Liver (tissue), 9 donors: Measurements from ENCODE around the gene EVC. TPM values are rescaled to one million over a fixed set of nuclear protein-coding genes. Genes with fewer than 3 reads are reported as not detected.

Experiments used
- DNase-seq: peaks from one replicate; pipeline ENCODE4 v3.0.0-alpha.2; 2017; ENCODE audit warnings: low spot score
- H3K27ac ChIP-seq, 2 donors: one replicate each; pipeline ENCODE4 v1.7.0; 2013; ENCODE audit warnings: inconsistent platforms in 2 of 2, low read length in 2 of 2, control low read depth in 1 of 2, low read depth in 1 of 2, mild to moderate bottlenecking in 1 of 2
- H3K27me3 ChIP-seq, 4 donors: one replicate each; pipeline versions ENCODE4 v1.6.1 to v1.7.0; 2013; ENCODE audit warnings: low read length in 3 of 4, inconsistent platforms in 1 of 4, mild to moderate bottlenecking in 1 of 4, moderate library complexity in 1 of 4; ENCODE audit not compliant: control insufficient read depth in 4 of 4, insufficient read depth in 4 of 4
- H3K36me3 ChIP-seq, 4 donors: one replicate each; pipeline versions ENCODE4 v1.6.1 to v1.7.0; 2013; ENCODE audit warnings: low read length in 3 of 4, mild to moderate bottlenecking in 3 of 4, low read depth in 1 of 4, moderate library complexity in 1 of 4; ENCODE audit not compliant: control insufficient read depth in 4 of 4, insufficient read depth in 3 of 4
- H3K4me1 ChIP-seq, 4 donors: one replicate each; pipeline versions ENCODE4 v1.6.1 to v1.7.0; 2013; ENCODE audit warnings: low read length in 3 of 4, mild to moderate bottlenecking in 3 of 4, moderate library complexity in 1 of 4; ENCODE audit not compliant: control insufficient read depth in 4 of 4, insufficient read depth in 4 of 4
- H3K4me3 ChIP-seq, 3 donors: one replicate each; pipeline versions ENCODE4 v1.6.1 to v1.7.0; 2013; ENCODE audit warnings: low read length in 3 of 3, control low read depth in 1 of 3, low read depth in 1 of 3, mild to moderate bottlenecking in 1 of 3
- H3K9ac ChIP-seq, 2 donors: one replicate each; pipeline ENCODE4 v1.7.0; 2013; ENCODE audit warnings: low read length in 2 of 2, mild to moderate bottlenecking in 2 of 2, moderate library complexity in 2 of 2, control low read depth in 1 of 2, low read depth in 1 of 2
- H3K9me3 ChIP-seq, 4 donors: one replicate each; pipeline versions ENCODE4 v1.6.1 to v1.7.0; 2013; ENCODE audit warnings: low read length in 3 of 4; ENCODE audit not compliant: control insufficient read depth in 4 of 4
- EGR1 ChIP-seq, 2 donors: IDR thresholded peaks; 2 replicates each; pipeline ENCODE4 v1.6.1; 2016 to 2018; ENCODE audit warnings: antibody characterized with exemption in 2 of 2, low read depth in 2 of 2
- FOXA1 ChIP-seq: IDR thresholded peaks from 2 replicates; pipeline ENCODE4 v1.6.1; 2016; ENCODE audit warnings: antibody characterized with exemption
- FOXA2 ChIP-seq: IDR thresholded peaks from 2 replicates; pipeline ENCODE4 v1.6.1; 2016; ENCODE audit warnings: antibody characterized with exemption
- GABPA ChIP-seq, 2 donors: IDR thresholded peaks in 1 of 2; conservative IDR thresholded peaks in 1 of 2; 2 replicates each; pipeline ENCODE4 v1.6.1; 2016; ENCODE audit warnings: antibody characterized with exemption in 2 of 2, mild to moderate bottlenecking in 1 of 2, moderate library complexity in 1 of 2
- HNF4A ChIP-seq, 2 donors: conservative IDR thresholded peaks; 2 replicates each; pipeline ENCODE4 v1.6.1; 2016; ENCODE audit warnings: antibody characterized with exemption in 2 of 2, mild to moderate bottlenecking in 2 of 2
- HNF4G ChIP-seq: IDR thresholded peaks from 2 replicates; pipeline ENCODE4 v1.6.1; 2016; ENCODE audit warnings: antibody characterized with exemption
- JUND ChIP-seq, 2 donors: IDR thresholded peaks; 2 replicates each; pipeline ENCODE4 v1.6.1; 2016; ENCODE audit warnings: antibody characterized with exemption in 2 of 2
- NR2F2 ChIP-seq: IDR thresholded peaks from 2 replicates; pipeline ENCODE4 v1.6.1; 2016; ENCODE audit warnings: antibody characterized with exemption
- RAD21 ChIP-seq, 2 donors: IDR thresholded peaks; 2 replicates each; pipeline ENCODE4 v1.6.1; 2016; ENCODE audit warnings: antibody characterized with exemption in 2 of 2, mild to moderate bottlenecking in 2 of 2
- RXRA ChIP-seq, 2 donors: IDR thresholded peaks; 2 replicates each; pipeline ENCODE4 v1.6.1; 2017 to 2018; ENCODE audit warnings: antibody characterized with exemption in 2 of 2, mild to moderate bottlenecking in 1 of 2
- SP1 ChIP-seq: IDR thresholded peaks from 2 replicates; pipeline ENCODE4 v1.6.1; 2018; ENCODE audit warnings: antibody characterized with exemption, mild to moderate bottlenecking
- TAF1 ChIP-seq: conservative IDR thresholded peaks from 2 replicates; pipeline ENCODE4 v1.6.1; 2016; ENCODE audit warnings: antibody characterized with exemption, mild to moderate bottlenecking
- YY1 ChIP-seq: IDR thresholded peaks from 2 replicates; pipeline ENCODE4 v1.6.1; 2016; ENCODE audit warnings: antibody characterized with exemption, mild to moderate bottlenecking
- WGBS: extraction: QIAGEN DNeasy Blood & Tissue Kit; methylation state at CpG from one replicate; pipeline ENCODE4 v1.1.7; 2013; 5-methylcytosine and 5-hydroxymethylcytosine counted together
- polyA plus RNA-seq, 2 donors: library from polyadenylated mRNA; stranded (reverse) in 1 of 2; unstranded in 1 of 2; fragments of 200-250 nt in 1 of 2; fragments of >200 nt in 1 of 2; fragmentation: Nextera tagmentation in 1 of 2; extraction: Ambion mirVana in 1 of 2; gene quantifications; one replicate each; pipeline versions ENCODE4 v1.2.1 to v1.2.3, GENCODE V29; 2013 to 2015
- total RNA-seq, 2 donors: library from RNA; depleted of rRNA; stranded (reverse); fragments of >200 nt; gene quantifications; one replicate each; pipeline ENCODE4 v1.2.3, GENCODE V29; 2014
- TF ChIP-seq, protein P1 (sequence below): IDR thresholded peaks from 2 replicates; pipeline ENCODE4 v1.6.1; 2016; ENCODE audit warnings: antibody characterized with exemption, mild to moderate bottlenecking
- TF ChIP-seq, protein P2 (sequence below): fragments of 150-350 bp; IDR thresholded peaks from 2 replicates; pipeline ENCODE4 v1.5.1; 2017; ENCODE audit warnings: improper control_type of control experiment, low read depth, low read length; ENCODE audit not compliant: missing input control
- TF ChIP-seq, protein P3 (sequence below): IDR thresholded peaks from 2 replicates; pipeline ENCODE4 v1.6.1; 2016; ENCODE audit warnings: antibody characterized with exemption
- TF ChIP-seq, protein P4 (sequence below): IDR thresholded peaks from 2 replicates; pipeline ENCODE4 v1.6.1; 2016; ENCODE audit warnings: antibody characterized with exemption
- TF ChIP-seq, protein P5 (sequence below): IDR thresholded peaks from 2 replicates; pipeline ENCODE4 v1.6.1; 2016; ENCODE audit warnings: antibody characterized with exemption
- donor health status: healthy.
- donor health status: healthy.
- donor health status: healthy.
- donor health status: healthy.
- donor health status: healthy.

The EVC gene
- total and polyA plus RNA-seq, 4 donors, result 0.76 to 10.9 (median 3.2) TPM

DNA sequence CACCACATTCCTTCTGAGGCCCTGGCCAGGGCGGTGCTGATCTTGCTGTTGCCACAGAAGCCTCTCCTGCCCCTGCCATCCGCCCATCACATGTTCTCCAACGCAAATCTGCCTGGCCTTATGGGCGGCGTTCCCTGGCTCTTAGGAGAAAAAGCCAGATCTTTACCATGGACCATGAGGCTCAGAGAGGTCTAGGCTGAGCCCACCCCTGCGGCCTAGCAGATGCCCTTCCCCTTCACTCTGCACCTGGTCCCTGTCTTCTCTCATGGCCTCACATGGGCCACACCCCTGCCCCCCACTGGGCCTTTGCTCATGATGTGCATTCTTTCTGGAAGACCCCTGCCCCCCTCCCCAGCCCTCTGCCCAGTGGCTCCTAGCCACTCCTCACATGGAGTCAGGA is 103.4 kb downstream of the EVC start:
- H3K9ac ChIP-seq, result no peak overlapping the region
- H3K9me3 ChIP-seq, result no peaks in the 10 kb centered on the region
- H3K27ac ChIP-seq, result no peak overlapping the region
- H3K4me3 ChIP-seq, result no peak overlapping the region
- no peak for DNase-seq
- TF ChIP-seq JUND (IDR thresholded peaks at IDR 0.05), result no peak
- TF ChIP-seq EGR1 (IDR thresholded peaks at IDR 0.05; ENCODE audit: low read depth in 2 of 2), result no peak
- TF ChIP-seq FOXA1, result no peak
- no peak for TF ChIP-seq TAF1
- TF ChIP-seq HNF4A (conservative IDR thresholded peaks at IDR 0.05), result no peak
- TF ChIP-seq GABPA (IDR thresholded peaks at IDR 0.05 in 1 of 2, conservative IDR thresholded peaks at IDR 0.05 in 1 of 2), result no peak
- no peak for TF ChIP-seq NR2F2
- TF ChIP-seq, protein P1, sequence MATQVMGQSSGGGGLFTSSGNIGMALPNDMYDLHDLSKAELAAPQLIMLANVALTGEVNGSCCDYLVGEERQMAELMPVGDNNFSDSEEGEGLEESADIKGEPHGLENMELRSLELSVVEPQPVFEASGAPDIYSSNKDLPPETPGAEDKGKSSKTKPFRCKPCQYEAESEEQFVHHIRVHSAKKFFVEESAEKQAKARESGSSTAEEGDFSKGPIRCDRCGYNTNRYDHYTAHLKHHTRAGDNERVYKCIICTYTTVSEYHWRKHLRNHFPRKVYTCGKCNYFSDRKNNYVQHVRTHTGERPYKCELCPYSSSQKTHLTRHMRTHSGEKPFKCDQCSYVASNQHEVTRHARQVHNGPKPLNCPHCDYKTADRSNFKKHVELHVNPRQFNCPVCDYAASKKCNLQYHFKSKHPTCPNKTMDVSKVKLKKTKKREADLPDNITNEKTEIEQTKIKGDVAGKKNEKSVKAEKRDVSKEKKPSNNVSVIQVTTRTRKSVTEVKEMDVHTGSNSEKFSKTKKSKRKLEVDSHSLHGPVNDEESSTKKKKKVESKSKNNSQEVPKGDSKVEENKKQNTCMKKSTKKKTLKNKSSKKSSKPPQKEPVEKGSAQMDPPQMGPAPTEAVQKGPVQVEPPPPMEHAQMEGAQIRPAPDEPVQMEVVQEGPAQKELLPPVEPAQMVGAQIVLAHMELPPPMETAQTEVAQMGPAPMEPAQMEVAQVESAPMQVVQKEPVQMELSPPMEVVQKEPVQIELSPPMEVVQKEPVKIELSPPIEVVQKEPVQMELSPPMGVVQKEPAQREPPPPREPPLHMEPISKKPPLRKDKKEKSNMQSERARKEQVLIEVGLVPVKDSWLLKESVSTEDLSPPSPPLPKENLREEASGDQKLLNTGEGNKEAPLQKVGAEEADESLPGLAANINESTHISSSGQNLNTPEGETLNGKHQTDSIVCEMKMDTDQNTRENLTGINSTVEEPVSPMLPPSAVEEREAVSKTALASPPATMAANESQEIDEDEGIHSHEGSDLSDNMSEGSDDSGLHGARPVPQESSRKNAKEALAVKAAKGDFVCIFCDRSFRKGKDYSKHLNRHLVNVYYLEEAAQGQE, result no peak
- TF ChIP-seq RAD21 (IDR thresholded peaks at IDR 0.05), result no peak
- TF ChIP-seq HNF4G, result no peak
- TF ChIP-seq, protein P2, sequence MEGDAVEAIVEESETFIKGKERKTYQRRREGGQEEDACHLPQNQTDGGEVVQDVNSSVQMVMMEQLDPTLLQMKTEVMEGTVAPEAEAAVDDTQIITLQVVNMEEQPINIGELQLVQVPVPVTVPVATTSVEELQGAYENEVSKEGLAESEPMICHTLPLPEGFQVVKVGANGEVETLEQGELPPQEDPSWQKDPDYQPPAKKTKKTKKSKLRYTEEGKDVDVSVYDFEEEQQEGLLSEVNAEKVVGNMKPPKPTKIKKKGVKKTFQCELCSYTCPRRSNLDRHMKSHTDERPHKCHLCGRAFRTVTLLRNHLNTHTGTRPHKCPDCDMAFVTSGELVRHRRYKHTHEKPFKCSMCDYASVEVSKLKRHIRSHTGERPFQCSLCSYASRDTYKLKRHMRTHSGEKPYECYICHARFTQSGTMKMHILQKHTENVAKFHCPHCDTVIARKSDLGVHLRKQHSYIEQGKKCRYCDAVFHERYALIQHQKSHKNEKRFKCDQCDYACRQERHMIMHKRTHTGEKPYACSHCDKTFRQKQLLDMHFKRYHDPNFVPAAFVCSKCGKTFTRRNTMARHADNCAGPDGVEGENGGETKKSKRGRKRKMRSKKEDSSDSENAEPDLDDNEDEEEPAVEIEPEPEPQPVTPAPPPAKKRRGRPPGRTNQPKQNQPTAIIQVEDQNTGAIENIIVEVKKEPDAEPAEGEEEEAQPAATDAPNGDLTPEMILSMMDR, result no peak
- TF ChIP-seq, protein P3, sequence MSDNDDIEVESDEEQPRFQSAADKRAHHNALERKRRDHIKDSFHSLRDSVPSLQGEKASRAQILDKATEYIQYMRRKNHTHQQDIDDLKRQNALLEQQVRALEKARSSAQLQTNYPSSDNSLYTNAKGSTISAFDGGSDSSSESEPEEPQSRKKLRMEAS, result no peak
- no peaks in the 10 kb centered on the region for H3K27me3 ChIP-seq
- no peaks in the 10 kb centered on the region for H3K4me1 ChIP-seq
- peaks cover 0 to 21% (median 4%) of the 10 kb centered on the region in 4 donors for H3K36me3 ChIP-seq
- 91% methylated on average over 6 of the region's 6 CpGs for WGBS

DNA sequence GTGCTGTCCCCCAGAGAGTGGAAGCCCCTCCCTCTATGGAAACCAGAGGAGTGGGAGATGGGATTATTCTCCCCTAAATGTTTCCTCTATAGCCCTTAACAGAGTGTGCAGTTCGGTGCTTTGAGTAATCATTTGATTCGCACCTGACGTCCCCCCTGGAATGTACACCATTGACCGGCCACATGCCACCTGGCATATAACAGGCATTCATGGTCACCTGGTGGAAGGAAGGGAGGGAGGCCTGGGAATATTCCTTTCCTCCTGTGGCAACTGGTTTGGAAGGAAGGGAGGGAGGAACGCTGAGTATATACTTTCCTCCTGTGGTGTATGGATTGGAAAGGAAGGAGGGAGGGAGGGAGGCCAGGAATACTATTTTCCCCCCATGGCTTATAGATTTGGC is 104.6 kb downstream of the EVC start:
- DNase-seq, result no peak
- no peak overlapping the region for H3K9ac ChIP-seq
- TF ChIP-seq, protein P2, result no peak
- TF ChIP-seq RAD21 (IDR thresholded peaks at IDR 0.05), result no peak
- TF ChIP-seq TAF1, result no peak
- no peak for TF ChIP-seq FOXA1
- no peak for TF ChIP-seq HNF4G
- TF ChIP-seq FOXA2, result no peak
- TF ChIP-seq, protein P4, sequence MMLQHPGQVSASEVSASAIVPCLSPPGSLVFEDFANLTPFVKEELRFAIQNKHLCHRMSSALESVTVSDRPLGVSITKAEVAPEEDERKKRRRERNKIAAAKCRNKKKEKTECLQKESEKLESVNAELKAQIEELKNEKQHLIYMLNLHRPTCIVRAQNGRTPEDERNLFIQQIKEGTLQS, result no peak
- no peak for TF ChIP-seq SP1
- no peak for TF ChIP-seq JUND (IDR thresholded peaks at IDR 0.05)
- TF ChIP-seq GABPA (IDR thresholded peaks at IDR 0.05 in 1 of 2, conservative IDR thresholded peaks at IDR 0.05 in 1 of 2), result no peak
- TF ChIP-seq, protein P3, result no peak
- TF ChIP-seq YY1, result no peak
- TF ChIP-seq, protein P1, result no peak
- no peak for TF ChIP-seq NR2F2
- no peak for TF ChIP-seq RXRA (IDR thresholded peaks at IDR 0.05)
- TF ChIP-seq, protein P5, sequence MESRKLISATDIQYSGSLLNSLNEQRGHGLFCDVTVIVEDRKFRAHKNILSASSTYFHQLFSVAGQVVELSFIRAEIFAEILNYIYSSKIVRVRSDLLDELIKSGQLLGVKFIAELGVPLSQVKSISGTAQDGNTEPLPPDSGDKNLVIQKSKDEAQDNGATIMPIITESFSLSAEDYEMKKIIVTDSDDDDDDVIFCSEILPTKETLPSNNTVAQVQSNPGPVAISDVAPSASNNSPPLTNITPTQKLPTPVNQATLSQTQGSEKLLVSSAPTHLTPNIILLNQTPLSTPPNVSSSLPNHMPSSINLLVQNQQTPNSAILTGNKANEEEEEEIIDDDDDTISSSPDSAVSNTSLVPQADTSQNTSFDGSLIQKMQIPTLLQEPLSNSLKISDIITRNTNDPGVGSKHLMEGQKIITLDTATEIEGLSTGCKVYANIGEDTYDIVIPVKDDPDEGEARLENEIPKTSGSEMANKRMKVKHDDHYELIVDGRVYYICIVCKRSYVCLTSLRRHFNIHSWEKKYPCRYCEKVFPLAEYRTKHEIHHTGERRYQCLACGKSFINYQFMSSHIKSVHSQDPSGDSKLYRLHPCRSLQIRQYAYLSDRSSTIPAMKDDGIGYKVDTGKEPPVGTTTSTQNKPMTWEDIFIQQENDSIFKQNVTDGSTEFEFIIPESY, result no peak
- no peaks in the 10 kb centered on the region for H3K27me3 ChIP-seq
- no peaks in the 10 kb centered on the region for H3K9me3 ChIP-seq
- H3K27ac ChIP-seq, result no peak overlapping the region
- WGBS, result 91% methylated on average over 5 of the region's 5 CpGs
- H3K4me3 ChIP-seq, result no peak overlapping the region
- H3K4me1 ChIP-seq, result no peaks in the 10 kb centered on the region
- H3K36me3 ChIP-seq, result peaks cover 0 to 18% (median 1%) of the 10 kb centered on the region in 4 donors
